Effector memory CD4-positive, alpha-beta T cell (primary cell): ENCODE measurements around the gene MARCHF9.
"Not testable (repeated sequence)": the region's sequence is repeated elsewhere in the genome, so short reads cannot be mapped to it uniquely, and the experiment has no call there.

Source experiments
- DNase-seq, 3 donors: peaks; one replicate each; pipeline ENCODE4 v3.0.0-alpha.2; 2020
- H3K27ac ChIP-seq: 2 replicates; pipeline ENCODE4 v1.7.0; 2013; ENCODE audit warnings: mild to moderate bottlenecking, low read length, moderate library complexity; ENCODE audit not compliant: insufficient read depth, poor library complexity, severe bottlenecking
- H3K27me3 ChIP-seq: replicated peaks from 2 replicates; pipeline ENCODE4 v1.7.0; 2013; ENCODE audit warnings: mild to moderate bottlenecking, low read length; ENCODE audit not compliant: insufficient read depth, control insufficient read depth, poor library complexity, severe bottlenecking
- H3K36me3 ChIP-seq: 2 replicates; pipeline ENCODE4 v1.7.0; 2013; ENCODE audit warnings: mild to moderate bottlenecking, low read length, moderate library complexity; ENCODE audit not compliant: control insufficient read depth, insufficient read depth
- H3K4me1 ChIP-seq: 2 replicates; pipeline ENCODE4 v1.7.0; 2013; ENCODE audit warnings: low read length, mild to moderate bottlenecking; ENCODE audit not compliant: control insufficient read depth, insufficient read depth, poor library complexity, severe bottlenecking
- H3K4me3 ChIP-seq: 2 replicates; pipeline ENCODE4 v1.7.0; 2013; ENCODE audit warnings: low read length, low read depth, mild to moderate bottlenecking; ENCODE audit not compliant: insufficient read depth, poor library complexity, severe bottlenecking
- H3K9me3 ChIP-seq: 2 replicates; pipeline ENCODE4 v1.7.0; 2013; ENCODE audit warnings: mild to moderate bottlenecking, low read length, moderate library complexity; ENCODE audit not compliant: control insufficient read depth

The MARCHF9 gene

DNA sequence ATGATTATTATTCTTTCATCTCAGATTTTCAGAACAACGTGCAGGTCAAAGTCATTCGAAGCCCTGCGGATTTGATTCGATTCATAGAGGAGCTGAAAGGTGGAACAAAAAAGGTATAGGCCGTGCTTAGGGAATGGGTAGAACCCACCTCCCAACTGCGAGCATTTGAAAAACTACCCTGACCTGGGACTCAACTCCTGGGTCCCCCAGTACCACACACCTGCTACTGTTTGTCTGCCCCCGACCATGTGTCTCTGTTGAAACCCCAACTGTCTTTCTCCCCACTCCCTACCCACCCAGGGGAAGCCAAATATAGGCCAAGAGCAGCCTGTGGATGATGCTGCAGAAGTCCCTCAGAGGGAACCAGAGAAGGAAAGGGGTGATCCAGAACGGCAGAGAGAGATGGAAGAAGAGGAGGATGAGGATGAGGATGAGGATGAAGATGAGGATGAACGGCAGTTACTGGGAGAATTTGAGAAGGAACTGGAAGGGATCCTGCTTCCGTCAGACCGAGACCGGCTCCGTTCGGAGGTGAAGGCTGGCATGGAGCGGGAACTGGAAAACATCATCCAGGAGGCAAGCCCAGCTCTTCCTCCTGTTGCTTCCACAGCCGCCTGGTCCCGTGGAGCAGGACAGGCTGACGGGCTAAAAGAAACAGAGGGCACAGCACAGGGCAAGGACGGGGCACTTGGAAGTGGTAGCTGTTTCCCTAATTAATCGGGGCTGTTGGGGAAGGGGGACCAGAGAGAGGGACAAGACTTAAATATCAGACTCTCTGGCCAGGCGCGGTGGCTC is 36.9 kb upstream of the MARCHF9 start:
- Histone ChIP-seq H3K9me3 (no peaks in the 10 kb centered on the region), H3K27ac (no peak overlapping the region), H3K36me3 (peaks cover 68% of the 10 kb centered on the region), H3K4me3 (no peak overlapping the region), H3K4me1 (no peaks in the 10 kb centered on the region), H3K27me3 (no peaks in the 10 kb centered on the region)
- DNase-seq: no peak

GRCh38 chr12:57718641-57719528 is 36.0 kb upstream of the MARCHF9 start:
- H3K36me3 ChIP-seq: peaks cover 68% of the 10 kb centered on the region
- H3K4me3 ChIP-seq: no peak overlapping the region
- H3K4me1 ChIP-seq: no peaks in the 10 kb centered on the region
- H3K27me3 ChIP-seq: no peaks in the 10 kb centered on the region
- H3K9me3 ChIP-seq: no peaks in the 10 kb centered on the region
- H3K27ac ChIP-seq: no peak overlapping the region
- no peak for DNase-seq

GRCh38 chr12:57719777-57720605 is 34.9 kb upstream of the MARCHF9 start:
- Histone ChIP-seq H3K4me1 (no peaks in the 10 kb centered on the region), H3K36me3 (peaks cover 64% of the 10 kb centered on the region), H3K27me3 (no peaks in the 10 kb centered on the region), H3K4me3 (no peak overlapping the region), H3K27ac (no peak overlapping the region), H3K9me3 (no peaks in the 10 kb centered on the region)
- no peak for DNase-seq

GRCh38 chr12:57720606-57721595 is 34.0 kb upstream of the MARCHF9 start:
- Histone ChIP-seq H3K4me1 (no peaks in the 10 kb centered on the region), H3K27ac (no peak overlapping the region), H3K27me3 (no peaks in the 10 kb centered on the region), H3K4me3 (no peak overlapping the region), H3K36me3 (peaks cover 61% of the 10 kb centered on the region), H3K9me3 (no peaks in the 10 kb centered on the region)
- no peak for DNase-seq

GRCh38 chr12:57721846-57722608 is 32.9 kb upstream of the MARCHF9 start:
- not testable (repeated sequence) for H3K4me3 ChIP-seq, H3K4me1 ChIP-seq, H3K27me3 ChIP-seq, H3K9me3 ChIP-seq, DNase-seq, H3K27ac ChIP-seq
- H3K36me3 ChIP-seq: peaks cover 59% of the 10 kb centered on the region

DNA sequence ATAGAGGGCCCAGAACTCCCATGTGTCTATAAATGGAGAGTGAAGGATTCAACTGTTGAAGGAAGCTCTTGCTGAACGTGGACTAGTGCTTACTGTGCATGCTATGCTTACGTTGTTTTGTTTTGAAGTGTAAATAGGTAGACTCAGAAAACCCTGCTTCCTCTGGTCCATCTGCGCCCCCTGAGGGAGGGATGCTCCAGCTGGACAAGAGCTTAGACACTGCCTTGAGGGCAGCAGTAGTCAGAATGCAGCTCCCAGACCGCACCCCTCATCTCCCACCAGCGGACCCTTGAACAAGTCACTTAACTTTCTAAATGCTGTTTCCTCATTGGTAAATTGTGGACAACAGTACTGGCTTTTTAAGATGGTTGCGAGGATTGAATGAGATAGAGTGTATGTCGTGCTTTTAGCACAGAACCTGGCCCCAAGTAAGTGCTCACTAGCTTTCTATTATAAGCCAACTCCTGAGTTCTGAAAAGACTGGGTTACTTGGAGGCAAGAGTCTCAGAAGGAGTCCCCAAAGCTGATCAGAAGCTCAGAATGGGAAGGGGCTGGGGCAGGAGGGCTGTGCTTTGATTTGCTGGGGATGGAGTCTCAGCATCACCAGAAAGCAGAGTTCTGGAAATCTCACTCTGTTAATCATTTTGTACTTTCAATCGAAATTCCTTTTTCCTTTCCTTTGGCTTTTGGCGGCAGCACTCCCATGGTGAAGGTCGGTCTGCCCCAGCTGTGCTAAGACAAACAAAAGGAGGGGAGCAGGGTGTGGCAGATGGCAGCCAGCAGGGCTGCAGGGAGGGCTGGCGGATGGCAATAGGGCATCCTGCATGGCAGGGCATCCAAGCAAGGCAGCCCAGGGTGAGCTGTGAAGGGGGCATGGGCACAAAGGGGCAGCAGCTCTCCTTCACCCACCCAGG is 31.9 kb upstream of the MARCHF9 start:
- Histone ChIP-seq H3K36me3 (peaks cover 61% of the 10 kb centered on the region), H3K9me3 (no peaks in the 10 kb centered on the region), H3K4me3 (no peak overlapping the region), H3K4me1 (no peaks in the 10 kb centered on the region), H3K27me3 (no peaks in the 10 kb centered on the region), H3K27ac (no peak overlapping the region)
- no peak for DNase-seq

DNA sequence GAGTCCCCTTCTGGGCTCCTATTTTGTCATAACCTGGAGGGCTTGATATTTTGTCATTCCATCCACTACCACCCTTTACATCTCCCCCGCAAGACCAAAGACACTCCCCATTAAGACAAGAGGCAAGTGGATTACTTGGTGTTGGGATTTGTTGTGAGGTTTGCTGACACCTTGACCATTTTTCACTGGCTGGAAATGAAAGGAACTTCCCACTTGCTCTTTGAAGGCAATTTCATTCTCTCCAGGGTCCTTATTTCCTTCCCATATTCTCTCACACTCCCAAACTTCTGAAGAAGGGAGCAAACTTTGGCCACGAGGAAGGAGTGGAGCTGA is 31.3 kb upstream of the MARCHF9 start:
- Histone ChIP-seq H3K27ac (no peak overlapping the region), H3K4me1 (no peaks in the 10 kb centered on the region), H3K9me3 (no peaks in the 10 kb centered on the region), H3K27me3 (no peaks in the 10 kb centered on the region), H3K4me3 (no peak overlapping the region), H3K36me3 (peaks cover 61% of the 10 kb centered on the region)
- no peak for DNase-seq
